ENCODE measurements around the gene DCLK2.

Gene DCLK2

GRCh38 chr4:150283689-150284088 is 205.4 kb downstream of the DCLK2 start:
- DNase-seq = no peak

- DNase-seq = no peak
Observed at GRCh38 chr4:150286656-150287055, 208.4 kb downstream of the DCLK2 start.

- no peak for DNase-seq
Observed at GRCh38 chr4:150289198-150289597, 211.0 kb downstream of the DCLK2 start.

DNA sequence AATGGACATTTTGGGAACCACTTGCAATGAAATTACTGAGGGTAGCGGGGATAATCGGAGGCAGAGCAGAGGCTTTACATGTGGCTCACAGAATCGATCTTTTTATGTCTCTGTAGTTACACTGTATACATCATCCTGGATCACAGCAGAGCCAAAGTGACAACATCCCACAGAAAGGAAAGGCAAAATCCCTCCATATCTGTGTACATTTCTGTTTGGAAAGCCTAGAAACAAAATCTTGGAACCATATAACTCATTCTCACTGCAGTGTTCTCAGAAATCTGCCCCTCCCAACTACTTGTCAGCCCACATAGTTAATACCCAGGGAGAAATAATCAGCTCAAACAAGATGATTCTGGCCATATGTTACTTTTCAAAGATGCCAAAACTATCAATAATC is 211.6 kb downstream of the DCLK2 start:
- peak; percentile 19 for DNase-seq

DNA sequence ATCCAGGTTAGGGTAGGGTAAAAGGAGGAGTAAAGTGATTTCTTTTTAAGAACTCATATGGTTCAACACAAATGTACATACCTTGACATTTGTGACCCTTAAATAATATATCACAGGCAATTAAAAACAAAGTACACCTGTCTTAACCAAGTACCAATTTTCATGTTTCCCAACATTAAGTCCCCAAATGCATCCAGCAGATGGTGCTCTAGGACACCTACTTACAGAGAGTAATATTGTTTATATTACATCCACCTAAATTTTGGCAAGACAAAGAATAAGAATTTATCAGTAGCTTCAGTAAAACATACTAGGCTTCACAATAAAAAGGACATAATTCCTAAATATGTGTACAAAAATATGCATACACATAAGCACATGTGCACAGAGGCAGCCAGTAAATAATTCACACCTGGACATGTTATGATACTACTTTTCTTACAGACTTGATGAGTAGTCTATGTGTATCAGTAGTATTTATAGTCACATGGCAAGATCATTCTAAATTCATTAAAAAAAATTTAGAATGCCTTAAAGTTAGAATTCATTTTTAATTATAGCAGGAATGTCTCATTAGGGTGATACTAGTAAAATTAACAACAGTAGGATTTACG is 219.7 kb downstream of the DCLK2 start:
- peak; percentile 86 for DNase-seq

DNA sequence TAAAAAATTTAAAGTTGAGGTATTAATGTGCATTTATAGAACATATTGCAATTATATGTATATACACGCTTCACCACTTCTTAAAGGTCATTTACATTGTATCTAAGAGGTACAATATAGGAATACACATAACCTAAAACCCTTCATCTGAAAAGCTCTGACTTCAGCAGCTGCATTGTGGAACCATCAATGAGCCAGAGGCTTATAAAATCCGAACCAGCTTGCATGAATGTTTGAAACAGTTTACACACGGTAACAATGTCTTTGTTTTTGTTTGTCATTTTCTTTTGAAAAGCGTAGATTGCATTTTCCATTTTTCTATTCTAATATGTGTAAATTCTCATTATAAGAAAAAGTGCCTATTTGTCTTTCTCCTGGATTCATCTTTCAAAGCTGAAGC is 221.6 kb downstream of the DCLK2 start:
- DNase-seq = peak; percentile 13

DNA sequence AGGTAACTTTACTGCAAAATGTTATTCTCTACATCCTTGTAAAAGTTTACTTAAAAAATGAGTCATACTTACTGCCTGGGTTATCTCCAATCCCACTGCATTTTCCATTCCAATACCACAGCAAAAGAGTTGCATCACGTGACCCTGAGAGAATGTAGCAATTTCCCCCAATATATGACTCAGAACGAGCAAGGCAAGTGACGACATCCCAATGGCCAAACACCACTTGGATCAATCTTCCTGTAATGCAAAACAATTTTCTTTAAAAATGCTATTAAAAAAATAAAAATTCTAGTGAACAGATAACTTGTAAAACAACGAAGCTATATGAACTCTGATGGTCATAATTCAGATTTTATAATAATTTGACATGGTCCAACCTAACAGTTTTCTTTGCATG is 224.3 kb downstream of the DCLK2 start:
- DNase-seq = no peak

- DNase-seq = no peak
Observed at GRCh38 chr4:150305995-150306394, 227.8 kb downstream of the DCLK2 start.

DNA sequence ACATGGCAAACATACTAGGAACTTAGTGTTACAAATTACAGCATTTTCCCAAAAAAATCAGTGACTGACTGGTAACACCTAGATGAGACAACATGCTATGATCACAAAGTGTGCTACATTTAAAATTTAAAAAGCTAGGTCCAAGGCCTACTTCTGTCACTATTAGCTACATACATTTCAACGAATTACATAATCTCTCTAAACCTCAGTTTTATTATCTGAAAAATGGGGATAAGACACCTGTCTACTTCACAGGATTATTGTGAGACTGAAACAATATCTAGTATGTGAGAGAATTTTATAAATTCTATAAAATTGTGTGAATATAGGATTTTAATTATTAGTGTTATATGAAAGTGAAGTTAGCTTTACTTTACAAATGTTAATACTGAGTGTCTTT is 228.5 kb downstream of the DCLK2 start:
- DNase-seq = no peak

Measured in eye (tissue), 1 donor.